Loucy (cell line): ENCODE data around the gene PGAM1.

ENCODE experiments used
- CTCF ChIP-seq: fragments of 200-600 bp; sonication (generic); conservative IDR thresholded peaks from 2 replicates; pipeline ENCODE4 v1.5.1; 2014; ENCODE audit warnings: mild to moderate bottlenecking, antibody characterized with exemption, low read length
- EZH2phosphoT487 ChIP-seq: fragments of 200-600 bp; IDR thresholded peaks from 2 replicates; pipeline ENCODE4 v1.6.1; 2018; ENCODE audit warnings: antibody characterized with exemption, mild to moderate bottlenecking, moderate library complexity, borderline replicate concordance

DNA sequence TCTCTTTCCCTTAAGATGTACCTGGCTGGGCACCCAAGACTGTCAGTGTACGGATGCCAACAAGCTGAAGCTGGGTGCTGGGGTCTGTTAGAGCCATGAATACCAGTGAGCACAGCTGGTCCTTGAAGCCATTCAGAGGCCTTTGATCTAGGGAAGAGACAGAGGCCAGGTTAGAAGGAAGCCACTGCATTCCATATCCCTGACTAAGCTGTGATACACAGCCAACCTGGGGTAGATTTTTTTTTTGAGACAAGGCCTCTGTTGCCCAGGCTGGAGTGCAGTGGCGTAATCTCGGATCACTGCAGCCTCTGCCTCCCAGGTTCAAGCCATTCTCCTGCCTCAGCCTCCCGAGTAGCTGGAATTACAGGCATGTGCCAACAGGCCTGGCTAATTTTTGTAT is 40.8 kb downstream of the PGAM1 start:
- no peak for TF ChIP-seq CTCF
- no peak for TF ChIP-seq EZH2phosphoT487
